Peyer's patch (tissue), 4 donors: ENCODE results near the gene HLA-DRA. TPM values are rescaled to one million over a fixed set of nuclear protein-coding genes. Genes with fewer than 3 reads are reported as not detected.
A peak's percentile ranks its signal among the peaks of the same experiment; 100 is the strongest.

Experiments used
- DNase-seq, 3 donors: peaks; one replicate each; pipeline ENCODE4 v3.0.0-alpha.2; 2017 to 2019
- H3K27ac ChIP-seq, 4 donors: fragments of 200-600 bp; sonication (generic); one replicate each; pipeline ENCODE4 v1.5.1; 2016 to 2019
- H3K27me3 ChIP-seq, 2 donors: fragments of 200-600 bp; sonication (generic); one replicate each; pipeline ENCODE4 v1.5.1; 2019
- H3K36me3 ChIP-seq, 3 donors: fragments of 200-600 bp; sonication (generic); one replicate each; pipeline ENCODE4 v1.5.1; 2016 to 2019
- H3K4me1 ChIP-seq, 4 donors: fragments of 200-600 bp; sonication (generic); one replicate each; pipeline ENCODE4 v1.5.1; 2016 to 2019
- H3K4me3 ChIP-seq, 4 donors: fragments of 200-600 bp; sonication (generic); 1 replicate in 3 of 4; 2 replicates in 1 of 4; pipeline ENCODE4 v1.5.1; 2016 to 2019; ENCODE audit warnings: mild to moderate bottlenecking in 1 of 4
- H3K9me3 ChIP-seq, 4 donors: fragments of 200-600 bp; sonication (generic); one replicate each; pipeline ENCODE4 v1.5.1; 2016 to 2019; ENCODE audit warnings: mild to moderate bottlenecking in 1 of 4
- POLR2A ChIP-seq, 2 donors: fragments of 450-650 bp; IDR thresholded peaks; one replicate each; pipeline ENCODE4 v1.5.1; 2017; ENCODE audit warnings: antibody characterized with exemption in 2 of 2, mild to moderate bottlenecking in 2 of 2, moderate library complexity in 2 of 2
- total RNA-seq, 4 donors: library from RNA; depleted of rRNA; stranded (reverse); fragments of >200 nt; gene quantifications; one replicate each; pipeline ENCODE4 v1.1.0, GENCODE V29; 2016
- TF ChIP-seq, protein P1 (sequence below), 6 experiments: fragments of 450-650 bp in 4 of 6; fragments of 200-600 bp in 2 of 6; sonication (generic) in 1 of 6; IDR thresholded peaks; one replicate each; pipeline ENCODE4 v1.5.1; 2017 to 2019; ENCODE audit warnings: antibody characterized with exemption in 6 of 6, mild to moderate bottlenecking in 3 of 6, moderate library complexity in 1 of 6

The HLA-DRA gene
- total RNA-seq, 4 donors from 2014 or later, result 354 to 966 (median 405) TPM

GRCh38 chr6:32442243-32442667 lies 2.6 kb downstream of the HLA-DRA start:
- Histone ChIP-seq H3K27me3 (no peaks in the 10 kb centered on the region), H3K27ac (peak overlapping the region in 1 of 4 donors; percentile 78), H3K9me3 (no peaks in the 10 kb centered on the region), H3K4me3 (peak overlapping the region in 2 of 4 donors; percentile 51), H3K36me3 (peaks cover 0 to 9% (median 0%) of the 10 kb centered on the region in 3 donors), H3K4me1 (no peaks in the 10 kb centered on the region)
- no peak for TF ChIP-seq POLR2A (IDR thresholded peaks at IDR 0.05)
- TF ChIP-seq, protein P1, sequence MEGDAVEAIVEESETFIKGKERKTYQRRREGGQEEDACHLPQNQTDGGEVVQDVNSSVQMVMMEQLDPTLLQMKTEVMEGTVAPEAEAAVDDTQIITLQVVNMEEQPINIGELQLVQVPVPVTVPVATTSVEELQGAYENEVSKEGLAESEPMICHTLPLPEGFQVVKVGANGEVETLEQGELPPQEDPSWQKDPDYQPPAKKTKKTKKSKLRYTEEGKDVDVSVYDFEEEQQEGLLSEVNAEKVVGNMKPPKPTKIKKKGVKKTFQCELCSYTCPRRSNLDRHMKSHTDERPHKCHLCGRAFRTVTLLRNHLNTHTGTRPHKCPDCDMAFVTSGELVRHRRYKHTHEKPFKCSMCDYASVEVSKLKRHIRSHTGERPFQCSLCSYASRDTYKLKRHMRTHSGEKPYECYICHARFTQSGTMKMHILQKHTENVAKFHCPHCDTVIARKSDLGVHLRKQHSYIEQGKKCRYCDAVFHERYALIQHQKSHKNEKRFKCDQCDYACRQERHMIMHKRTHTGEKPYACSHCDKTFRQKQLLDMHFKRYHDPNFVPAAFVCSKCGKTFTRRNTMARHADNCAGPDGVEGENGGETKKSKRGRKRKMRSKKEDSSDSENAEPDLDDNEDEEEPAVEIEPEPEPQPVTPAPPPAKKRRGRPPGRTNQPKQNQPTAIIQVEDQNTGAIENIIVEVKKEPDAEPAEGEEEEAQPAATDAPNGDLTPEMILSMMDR (IDR thresholded peaks at IDR 0.05), result no peak
- no peak for DNase-seq

DNA sequence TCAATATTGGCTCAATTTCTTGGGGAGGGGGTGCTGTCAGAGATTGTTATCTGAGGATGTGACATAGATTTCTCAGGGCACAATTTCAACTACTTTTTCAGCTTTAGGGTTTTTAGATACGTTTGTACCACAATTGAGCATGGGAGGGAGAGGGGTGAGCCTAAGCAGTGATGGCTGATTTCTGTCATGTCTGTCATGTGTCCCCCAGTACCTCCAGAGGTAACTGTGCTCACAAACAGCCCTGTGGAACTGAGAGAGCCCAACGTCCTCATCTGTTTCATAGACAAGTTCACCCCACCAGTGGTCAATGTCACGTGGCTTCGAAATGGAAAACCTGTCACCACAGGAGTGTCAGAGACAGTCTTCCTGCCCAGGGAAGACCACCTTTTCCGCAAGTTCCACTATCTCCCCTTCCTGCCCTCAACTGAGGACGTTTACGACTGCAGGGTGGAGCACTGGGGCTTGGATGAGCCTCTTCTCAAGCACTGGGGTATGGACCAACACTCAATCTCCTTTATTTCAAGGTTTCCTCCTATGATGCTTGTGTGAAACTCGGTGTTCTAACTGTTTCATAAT lies 3.4 kb downstream of the HLA-DRA start:
- Histone ChIP-seq H3K4me3 (peak overlapping the region in 1 of 4 donors; percentile 51), H3K9me3 (no peaks in the 10 kb centered on the region), H3K27me3 (no peaks in the 10 kb centered on the region), H3K27ac (no peak overlapping the region), H3K36me3 (peaks cover 0 to 9% (median 0%) of the 10 kb centered on the region in 3 donors), H3K4me1 (no peaks in the 10 kb centered on the region)
- no peak for TF ChIP-seq POLR2A (IDR thresholded peaks at IDR 0.05)
- TF ChIP-seq, protein P1 (IDR thresholded peaks at IDR 0.05), result no peak
- no peak for DNase-seq

- TF ChIP-seq, protein P1 (IDR thresholded peaks at IDR 0.05), result no peak
- TF ChIP-seq POLR2A (IDR thresholded peaks at IDR 0.05), result no peak
- Histone ChIP-seq H3K9me3 (no peaks in the 10 kb centered on the region), H3K27ac (no peak overlapping the region), H3K27me3 (no peaks in the 10 kb centered on the region), H3K4me3 (no peak overlapping the region), H3K4me1 (no peaks in the 10 kb centered on the region), H3K36me3 (peaks cover 0 to 9% (median 0%) of the 10 kb centered on the region in 3 donors)
- DNase-seq, result no peak
Observed at GRCh38 chr6:32444433-32444832, 4.7 kb downstream of the HLA-DRA start.

GRCh38 chr6:32445321-32445854 lies 5.7 kb downstream of the HLA-DRA start:
- no peaks in the 10 kb centered on the region for H3K9me3 ChIP-seq
- no peak for TF ChIP-seq POLR2A (IDR thresholded peaks at IDR 0.05)
- TF ChIP-seq, protein P1 (IDR thresholded peaks at IDR 0.05), result no peak
- DNase-seq, result no peak
- no peaks in the 10 kb centered on the region for H3K27me3 ChIP-seq
- H3K27ac ChIP-seq, result no peak overlapping the region
- peaks cover 0 to 9% (median 0%) of the 10 kb centered on the region in 3 donors for H3K36me3 ChIP-seq
- no peaks in the 10 kb centered on the region for H3K4me1 ChIP-seq
- H3K4me3 ChIP-seq, result no peak overlapping the region

GRCh38 chr6:32447932-32448331 lies 8.2 kb downstream of the HLA-DRA start:
- no peak overlapping the region for H3K27ac ChIP-seq
- H3K4me3 ChIP-seq, result no peak overlapping the region
- peaks cover 0 to 7% (median 0%) of the 10 kb centered on the region in 3 donors for H3K36me3 ChIP-seq
- no peak for DNase-seq
- no peak for TF ChIP-seq POLR2A (IDR thresholded peaks at IDR 0.05)
- TF ChIP-seq, protein P1 (IDR thresholded peaks at IDR 0.05), result no peak
- H3K4me1 ChIP-seq, result no peaks in the 10 kb centered on the region
- no peaks in the 10 kb centered on the region for H3K27me3 ChIP-seq
- no peaks in the 10 kb centered on the region for H3K9me3 ChIP-seq
